Inferior parietal cortex (tissue), 1 donor: ENCODE measurements around the gene THUMPD1.
"Not testable (repeated sequence)": the region's sequence is repeated elsewhere in the genome, so short reads cannot be mapped to it uniquely, and the experiment has no call there.

Experiments
- DNase-seq: peaks from one replicate; pipeline ENCODE4 v3.0.0-alpha.2; 2016; ENCODE audit errors: extremely low spot score

The THUMPD1 gene

GRCh38 chr16:20695024-20695423 is 46.6 kb downstream of the THUMPD1 start:
- DNase-seq, result no peak

DNA sequence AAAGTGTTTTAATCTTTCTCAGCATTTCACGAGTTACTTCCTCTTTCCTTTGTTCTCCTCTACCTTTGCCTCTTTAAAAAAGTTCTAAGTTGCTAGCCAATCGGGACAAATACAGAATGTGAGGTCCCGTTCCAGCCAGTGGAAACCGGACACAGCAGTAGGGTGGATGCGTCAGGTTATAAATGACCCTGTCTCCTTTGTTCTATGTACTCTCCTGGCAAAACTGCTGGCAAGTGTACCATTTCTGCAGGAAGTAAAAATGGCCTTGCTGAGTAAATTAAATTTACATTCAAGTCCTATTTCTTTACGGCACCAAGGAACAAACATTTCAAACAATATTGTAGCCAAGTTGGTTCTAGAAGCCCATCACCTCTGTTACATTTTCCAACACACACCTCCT is 47.5 kb downstream of the THUMPD1 start:
- DNase-seq, result not testable (repeated sequence)

DNA sequence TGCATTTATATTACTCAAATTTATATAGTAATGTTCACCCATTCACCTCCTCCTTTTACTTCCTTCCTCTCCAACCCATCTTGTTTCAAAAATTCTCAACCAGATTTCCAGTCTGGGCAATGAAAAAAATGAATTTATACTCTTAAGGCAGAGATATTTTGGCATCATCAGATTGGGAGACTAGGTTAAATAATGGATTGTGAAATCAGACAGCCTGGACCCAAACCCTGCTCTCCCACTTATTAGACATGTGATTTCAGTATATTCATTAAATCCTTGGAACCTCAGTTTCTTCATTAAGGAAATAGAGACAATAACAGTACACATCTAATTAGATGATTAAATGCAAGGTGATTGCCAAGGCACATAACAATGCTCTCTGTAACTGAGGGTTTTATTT is 52.0 kb downstream of the THUMPD1 start:
- no peak for DNase-seq

GRCh38 chr16:20683812-20684211 is 57.8 kb downstream of the THUMPD1 start:
- DNase-seq, result no peak
